ENCODE measurements around the gene BTBD10. TPM values are rescaled to one million over a fixed set of nuclear protein-coding genes. Genes with fewer than 3 reads are reported as not detected.
A peak's percentile ranks its signal among the peaks of the same experiment; 100 is the strongest.
"Not testable (repeated sequence)": the region's sequence is repeated elsewhere in the genome, so short reads cannot be mapped to it uniquely, and the experiment has no call there.

BTBD10 gene
- total RNA-seq, 2 donors from 2014 or later: 19.5 to 23.5 TPM

GRCh38 chr11:13448876-13449275, 14.1 kb downstream of the BTBD10 start:
- intact Hi-C loops (cut with DNase I): no loop called here
- peak; percentile 28 for DNase-seq
- ATAC-seq: peak; percentile 84 to 87

DNA sequence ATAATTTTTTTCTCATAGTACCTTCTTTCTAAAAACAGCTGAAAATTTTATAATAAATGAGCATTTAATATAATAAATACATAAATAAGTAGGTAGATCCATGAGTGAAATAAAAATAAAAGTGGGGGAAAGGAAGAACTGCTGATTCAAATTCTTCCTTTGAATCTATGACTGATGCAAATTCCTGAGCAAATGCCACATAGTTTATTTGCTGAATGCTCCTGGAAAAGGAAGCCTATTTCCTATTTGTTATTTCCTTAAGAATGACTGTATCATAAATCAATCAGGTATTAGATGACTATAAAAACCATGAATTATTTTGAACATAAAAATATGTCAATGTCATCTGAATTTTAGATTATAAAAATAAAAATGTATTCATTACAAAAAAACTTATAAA, 16.6 kb downstream of the BTBD10 start:
- intact Hi-C loops (cut with DNase I): no loop called here
- DNase-seq (no peak), ATAC-seq (no peak)

- intact Hi-C loops (cut with DNase I): no loop called here
- DNase-seq: no peak
- ATAC-seq: no peak
Measured at GRCh38 chr11:13445588-13445987, 17.4 kb downstream of the BTBD10 start.

- ATAC-seq (peak; percentile 97 to 100), DNase-seq (peak; percentile 36)
- intact Hi-C loops (cut with DNase I): no loop called here
Measured at GRCh38 chr11:13440100-13440855, 22.7 kb downstream of the BTBD10 start.

DNA sequence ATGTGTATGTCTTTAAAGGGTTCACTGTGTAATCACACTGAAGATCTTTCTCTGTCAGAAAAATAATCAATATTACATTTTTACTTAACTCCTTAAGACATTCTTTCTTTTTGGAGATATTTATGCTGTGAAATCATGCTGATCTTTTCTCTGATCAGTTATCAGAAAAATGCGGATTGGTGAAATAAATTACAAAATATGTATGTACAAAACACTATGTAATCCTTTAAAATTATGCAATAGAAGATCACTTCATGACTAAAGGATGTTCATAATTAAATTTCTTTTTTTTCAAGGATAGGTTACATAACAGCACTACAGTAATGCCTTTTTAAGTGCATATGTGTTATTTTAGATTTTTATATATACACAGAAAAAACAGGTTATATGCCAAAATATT, 24.7 kb downstream of the BTBD10 start:
- ATAC-seq: no peak
- intact Hi-C loops (cut with DNase I): no loop called here

GRCh38 chr11:13436836-13437235, 26.2 kb downstream of the BTBD10 start:
- intact Hi-C loops (cut with DNase I); DNase-seq; ATAC-seq: not testable (repeated sequence)

More for the DNA sequence above, 24.7 kb downstream of the BTBD10 start:
- no peak for DNase-seq

- no peak for DNase-seq
- ATAC-seq: no peak
- intact Hi-C loops (cut with DNase I): no loop called here
Measured at GRCh38 chr11:13434247-13435205, 28.5 kb downstream of the BTBD10 start.

DNA sequence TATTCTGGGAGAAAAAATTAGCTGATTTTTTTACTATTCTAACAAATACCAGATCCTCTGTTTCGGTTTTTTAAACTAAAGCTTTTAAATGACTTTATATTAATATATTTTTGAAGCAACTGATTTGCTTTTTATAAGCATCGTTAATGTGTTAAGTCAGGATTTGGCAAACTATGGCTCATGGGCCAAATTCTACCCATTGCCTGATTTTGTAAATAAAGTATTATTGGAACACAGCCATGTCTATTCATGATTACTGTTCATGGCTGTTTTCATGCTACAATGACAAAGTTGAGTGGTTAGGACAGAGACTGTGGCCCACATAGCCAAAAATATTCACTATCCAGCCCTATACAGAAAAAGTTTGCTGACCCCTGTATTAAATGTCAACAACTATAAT, 29.6 kb downstream of the BTBD10 start:
- DNase-seq (no peak), ATAC-seq (no peak)
- intact Hi-C loops (cut with DNase I): no loop called here

DNA sequence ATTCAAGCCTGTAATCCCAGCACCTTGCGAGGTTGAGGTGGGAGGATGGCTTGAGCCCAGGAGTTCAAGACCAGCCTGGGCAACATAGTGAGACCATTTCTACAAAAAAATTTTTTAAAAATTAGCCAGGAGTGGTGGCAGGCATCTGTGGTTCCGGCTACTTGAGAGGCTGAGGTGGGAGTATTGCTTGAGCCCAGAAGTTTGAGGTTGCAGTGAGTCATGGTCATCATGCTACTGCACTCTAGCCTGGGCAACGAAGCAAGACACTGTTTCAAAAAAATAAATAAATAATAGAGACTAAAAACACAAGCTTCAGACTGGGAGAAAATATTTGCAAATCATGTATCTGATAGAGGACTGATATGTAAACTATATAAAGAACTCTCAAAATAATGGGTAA, 33.2 kb downstream of the BTBD10 start:
- intact Hi-C loops (cut with DNase I): no loop called here
- DNase-seq: no peak
- ATAC-seq: no peak

DNA sequence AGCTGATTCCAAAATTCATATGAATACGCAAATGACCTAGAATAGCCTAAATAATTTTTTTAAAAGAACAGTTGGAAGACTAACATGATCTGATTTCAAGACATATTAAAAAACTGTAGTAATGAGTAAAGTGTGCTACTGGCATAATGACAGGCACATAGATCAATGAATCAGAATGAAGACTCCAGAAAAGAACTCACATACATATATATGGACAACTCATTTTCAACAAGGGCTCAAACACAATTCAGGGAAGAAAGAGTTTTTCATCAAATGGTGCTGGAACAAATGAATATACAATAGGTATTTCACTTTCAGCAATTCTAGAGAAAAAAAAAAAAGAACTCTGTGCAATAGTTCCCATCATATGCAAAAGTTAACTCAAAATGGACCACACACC, 33.7 kb downstream of the BTBD10 start:
- intact Hi-C loops (cut with DNase I): no loop called here
- ATAC-seq: no peak
- DNase-seq: no peak

GRCh38 chr11:13427440-13427839, 35.6 kb downstream of the BTBD10 start:
- DNase-seq: no peak
- no peak for ATAC-seq
- intact Hi-C loops (cut with DNase I): no loop called here

- DNase-seq (no peak), ATAC-seq (no peak)
Measured at GRCh38 chr11:13423372-13423771, 39.6 kb downstream of the BTBD10 start.

GRCh38 chr11:13421561-13421960, 41.5 kb downstream of the BTBD10 start:
- intact Hi-C loops (cut with DNase I): no loop called here
- no peak for ATAC-seq
- DNase-seq: no peak

More at GRCh38 chr11:13423372-13423771, 39.6 kb downstream of the BTBD10 start:
- intact Hi-C loops (cut with DNase I): no loop called here

DNA sequence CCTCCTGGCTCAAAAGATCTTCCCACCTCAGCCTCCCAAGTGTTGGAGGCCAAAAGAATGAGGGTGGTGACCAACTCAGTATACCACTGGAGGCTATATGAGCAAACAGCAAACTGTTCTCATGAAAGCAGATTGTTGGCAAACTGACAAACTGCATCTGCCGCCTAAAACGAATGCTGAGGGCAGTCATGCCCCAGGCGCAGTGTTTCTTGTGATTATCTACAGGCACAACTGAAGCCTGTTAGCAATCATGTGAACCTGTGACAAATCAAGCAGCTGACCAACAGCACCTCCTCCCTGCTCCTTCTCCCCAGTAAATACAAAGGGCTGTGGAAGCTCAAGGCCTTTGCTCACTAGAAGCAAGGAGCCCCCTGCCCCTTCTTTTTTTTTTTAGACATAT, 47.8 kb downstream of the BTBD10 start:
- DNase-seq (no peak), ATAC-seq (no peak)
- intact Hi-C loops (cut with DNase I): no loop called here

DNA sequence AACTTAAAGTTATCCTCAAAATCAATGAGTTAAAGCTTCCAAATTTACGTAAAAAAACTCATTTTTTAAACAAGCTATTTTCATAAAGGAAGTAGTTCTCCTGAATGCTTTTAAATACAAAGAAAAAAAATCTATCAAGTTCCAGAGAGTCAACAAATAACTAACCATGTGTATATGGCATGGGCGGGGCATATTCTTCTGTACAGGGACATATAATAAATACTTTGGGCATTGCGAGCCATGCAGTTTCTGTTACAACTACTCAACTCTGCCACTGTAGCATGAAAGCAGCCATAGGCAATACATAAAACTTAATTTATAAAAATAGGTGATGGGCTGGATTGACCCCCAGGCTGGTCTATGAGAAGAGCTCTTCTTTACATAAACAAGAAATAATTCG, 57.8 kb downstream of the BTBD10 start:
- DNase-seq: no peak
- no peak for ATAC-seq

DNA sequence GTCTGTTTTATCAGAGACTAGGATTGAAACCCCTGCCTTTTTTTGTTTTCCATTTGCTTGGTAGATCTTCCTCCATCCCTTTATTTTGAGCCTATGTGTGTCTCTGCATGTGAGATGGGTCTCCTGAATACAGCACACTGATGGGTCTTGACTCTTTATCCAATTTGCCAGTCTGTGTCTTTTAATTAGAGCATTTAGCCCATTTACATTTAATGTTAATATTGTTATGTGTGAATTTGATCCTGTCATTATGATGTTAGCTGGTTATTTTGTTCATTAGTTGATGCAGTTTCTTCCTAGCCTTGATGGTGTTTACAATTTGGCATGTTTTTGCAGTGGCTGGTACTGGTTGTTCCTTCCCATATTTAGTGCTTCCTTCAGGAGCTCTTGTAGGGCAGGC, 64.7 kb downstream of the BTBD10 start:
- intact Hi-C loops (cut with DNase I); DNase-seq; ATAC-seq: not testable (repeated sequence)

More for the DNA sequence above, 57.8 kb downstream of the BTBD10 start:
- intact Hi-C loops (cut with DNase I): no loop called here

- intact Hi-C loops (cut with DNase I): no loop called here
- no peak for DNase-seq
- no peak for ATAC-seq
Measured at GRCh38 chr11:13391217-13391616, 71.8 kb downstream of the BTBD10 start.

DNA sequence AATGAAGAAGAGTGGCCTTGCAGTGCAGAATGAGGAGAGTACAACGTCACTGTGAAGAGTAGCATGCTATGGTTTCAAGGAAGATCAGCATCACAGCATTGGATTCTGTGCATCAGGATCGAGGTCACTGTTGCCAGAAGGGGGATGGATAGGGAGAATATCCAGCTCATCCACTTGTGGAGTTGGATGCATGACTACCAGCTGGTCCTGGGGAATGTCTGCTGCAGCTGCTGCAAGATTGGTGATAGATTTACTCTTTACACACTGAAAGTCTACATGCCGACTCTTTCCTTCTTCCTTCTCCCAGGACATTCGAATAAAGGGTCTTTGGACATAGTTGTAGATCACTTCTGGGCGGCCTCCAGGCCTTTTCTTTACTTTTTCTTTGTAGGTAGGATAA, 74.3 kb downstream of the BTBD10 start:
- DNase-seq: no peak
- ATAC-seq: no peak
- intact Hi-C loops (cut with DNase I): no loop called here

DNA sequence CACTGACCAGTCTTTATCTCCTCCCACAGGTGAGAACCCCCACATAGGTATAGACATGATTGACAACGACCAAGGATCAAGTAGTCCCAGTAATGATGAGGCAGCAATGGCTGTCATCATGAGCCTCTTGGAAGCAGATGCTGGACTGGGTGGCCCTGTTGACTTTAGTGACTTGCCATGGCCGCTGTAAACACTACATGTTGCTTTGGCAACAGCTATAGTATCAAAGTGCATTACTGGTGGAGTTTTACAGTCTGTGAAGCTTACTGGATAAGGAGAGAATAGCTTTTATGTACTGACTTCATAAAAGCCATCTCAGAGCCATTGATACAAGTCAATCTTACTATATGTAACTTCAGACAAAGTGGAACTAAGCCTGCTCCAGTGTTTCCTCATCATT, 76.5 kb downstream of the BTBD10 start:
- DNase-seq (no peak), ATAC-seq (no peak)
- intact Hi-C loops (cut with DNase I): no loop called here

All from left cardiac atrium (tissue), 4 donors.